Kidney (tissue), 14 donors: ENCODE measurements around the gene HDGFL1. TPM values are rescaled to one million over a fixed set of nuclear protein-coding genes. Genes with fewer than 3 reads are reported as not detected.
A peak's percentile ranks its signal among the peaks of the same experiment; 100 is the strongest.

Experiments
- DNase-seq, 5 donors: peaks; one replicate each; pipeline ENCODE4 v3.0.0-alpha.2; 2013 to 2020
- FAIRE-seq: peaks from 2 replicates; lab custom pipeline; 2012; peaks lifted over from hg19 to GRCh38; lab: Jason Lieb, UNC
- H3K27ac ChIP-seq, 2 donors: one replicate each; pipeline ENCODE4 v1.7.0; 2013; ENCODE audit warnings: low read depth in 2 of 2, low read length in 2 of 2, inconsistent platforms in 1 of 2
- H3K27me3 ChIP-seq: one replicate; pipeline ENCODE4 v1.7.1; 2013; ENCODE audit warnings: low read length, inconsistent platforms; ENCODE audit not compliant: control insufficient read depth, insufficient read depth
- H3K36me3 ChIP-seq, 3 donors: one replicate each; pipeline versions ENCODE4 v1.7.0 to v1.7.1; 2013; ENCODE audit warnings: low read length in 3 of 3, control low read depth in 1 of 3, inconsistent platforms in 1 of 3; ENCODE audit not compliant: insufficient read depth in 3 of 3, control insufficient read depth in 2 of 3
- H3K4me1 ChIP-seq, 3 donors: one replicate each; pipeline versions ENCODE4 v1.7.0 to v1.7.1; 2013; ENCODE audit warnings: low read length in 3 of 3, inconsistent platforms in 1 of 3, low read depth in 1 of 3; ENCODE audit not compliant: control insufficient read depth in 2 of 3, insufficient read depth in 2 of 3
- H3K4me3 ChIP-seq, 3 donors: one replicate each; pipeline versions ENCODE4 v1.7.0 to v1.8.1; 2013; ENCODE audit warnings: low read length in 3 of 3, control low read depth in 1 of 3, inconsistent platforms in 1 of 3
- H3K9ac ChIP-seq, 3 donors: one replicate each; pipeline versions ENCODE4 v1.7.0 to v1.7.1; 2013; ENCODE audit warnings: low read length in 3 of 3, control low read depth in 1 of 3, inconsistent platforms in 1 of 3
- H3K9me3 ChIP-seq, 3 donors: one replicate each; pipeline versions ENCODE4 v1.7.0 to v1.7.1; 2013; ENCODE audit warnings: low read length in 3 of 3, control low read depth in 1 of 3, inconsistent platforms in 1 of 3; ENCODE audit not compliant: control insufficient read depth in 2 of 3, insufficient read depth in 1 of 3
- CTCF ChIP-seq: IDR thresholded peaks from 3 replicates; pipeline ENCODE4 v1.5.1; 2012; ENCODE audit warnings: mild to moderate bottlenecking, moderate library complexity, borderline replicate concordance; ENCODE audit not compliant: insufficient read depth; ENCODE audit errors: extremely low read depth
- intact Hi-C: fragments of 100-400 bp; cut with DNase I; formaldehyde crosslinking; loops from one replicate; pipeline ENCODE4 v1.11.1; 2022
- polyA plus RNA-seq: library from polyadenylated mRNA; stranded (reverse); fragments of 350-450 nt; fragmentation: Illumina TruSeq; extraction: RNeasy Lipid Tissue Mini Kit (QIAGEN cat#74804); gene quantifications from one replicate; pipeline ENCODE4 v1.2.3, GENCODE V29; 2014; ENCODE audit warnings: low read depth, low replicate concordance; ENCODE audit not compliant: insufficient read depth
- total RNA-seq: library from RNA; stranded (reverse); fragmentation: NEBNext Ultra II Directional; extraction: Animal tissue kit (Norgen Biotek cat#: 25700); gene quantifications from one replicate; pipeline ENCODE4 v1.2.1, GENCODE V29; 2021
- donor health status: control.
- donor health status: control.
- donor health status: control.
- donor health status: control.
- donor health status: control.
- donor health status: DM: yes; HTN: yes; CAD: no.
- donor health status: Normal renal cell carcinoma (clear cell type).

The HDGFL1 gene
- total and polyA plus RNA-seq, 2 donors from 2014 or later: not detected

GRCh38 chr6:22613051-22613450 is 43.7 kb downstream of the HDGFL1 start:
- intact Hi-C loops: no loop called here
- no peak for TF ChIP-seq CTCF
- no peak overlapping the region for H3K27ac ChIP-seq
- no peak overlapping the region for H3K9ac ChIP-seq
- H3K36me3 ChIP-seq: no peaks in the 10 kb centered on the region
- peaks cover 0 to 8% (median 0%) of the 10 kb centered on the region in 3 donors for H3K9me3 ChIP-seq
- peaks cover 0 to 3% (median 0%) of the 10 kb centered on the region in 3 donors for H3K4me1 ChIP-seq
- FAIRE-seq (no peak), DNase-seq (no peak)
- H3K4me3 ChIP-seq: no peak overlapping the region
- no peaks in the 10 kb centered on the region for H3K27me3 ChIP-seq

DNA sequence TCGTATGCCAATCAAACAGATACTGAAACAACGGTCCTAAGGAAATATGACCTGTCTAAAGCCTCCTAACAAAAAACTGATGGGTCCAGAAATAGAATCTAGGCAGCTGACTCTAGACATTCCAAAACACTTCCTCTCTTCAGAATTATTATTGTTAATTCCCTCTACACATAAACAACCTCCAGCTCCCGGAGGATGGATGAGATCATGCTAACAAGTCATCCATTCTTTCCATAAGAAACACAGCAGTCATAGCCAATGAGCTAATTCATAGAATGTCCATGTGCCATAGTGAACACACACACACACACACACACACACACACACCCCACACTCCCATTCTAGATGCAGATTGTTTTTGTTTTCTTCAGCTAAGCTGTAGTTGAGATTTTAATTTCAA is 44.3 kb downstream of the HDGFL1 start:
- Histone ChIP-seq H3K36me3 (no peaks in the 10 kb centered on the region), H3K9ac (no peak overlapping the region), H3K27me3 (no peaks in the 10 kb centered on the region), H3K9me3 (peaks cover 0 to 11% (median 0%) of the 10 kb centered on the region in 3 donors), H3K4me3 (no peak overlapping the region), H3K27ac (no peak overlapping the region), H3K4me1 (peaks cover 0 to 3% (median 0%) of the 10 kb centered on the region in 3 donors)
- FAIRE-seq: no peak
- TF ChIP-seq CTCF: no peak
- intact Hi-C loops: no loop called here
- peak in 1 of 5 donors; percentile 62 for DNase-seq

GRCh38 chr6:22614547-22614946 is 45.2 kb downstream of the HDGFL1 start:
- DNase-seq (no peak), FAIRE-seq (no peak)
- Histone ChIP-seq H3K9ac (no peak overlapping the region), H3K9me3 (peaks cover 0 to 11% (median 0%) of the 10 kb centered on the region in 3 donors), H3K27me3 (no peaks in the 10 kb centered on the region), H3K27ac (no peak overlapping the region), H3K36me3 (no peaks in the 10 kb centered on the region), H3K4me1 (peaks cover 0 to 3% (median 0%) of the 10 kb centered on the region in 3 donors), H3K4me3 (no peak overlapping the region)
- intact Hi-C loops: no loop called here
- no peak for TF ChIP-seq CTCF

GRCh38 chr6:22621028-22621427 is 51.7 kb downstream of the HDGFL1 start:
- H3K36me3 ChIP-seq: no peaks in the 10 kb centered on the region
- FAIRE-seq (no peak), DNase-seq (no peak)
- no peak overlapping the region for H3K9ac ChIP-seq
- H3K4me3 ChIP-seq: no peak overlapping the region
- intact Hi-C loops: no loop called here
- no peaks in the 10 kb centered on the region for H3K27me3 ChIP-seq
- H3K4me1 ChIP-seq: no peaks in the 10 kb centered on the region
- H3K27ac ChIP-seq: no peak overlapping the region
- no peak for TF ChIP-seq CTCF
- H3K9me3 ChIP-seq: peaks cover 0 to 11% (median 0%) of the 10 kb centered on the region in 3 donors
